HEK293T (cell line): Measurements from ENCODE around the gene UNC79.

Source experiments
- CTCF ChIA-PET: fragments of 350-600 bp; formaldehyde crosslinking; extraction: SDS; loops from one replicate; lab custom pipeline; 2021; ENCODE audit warnings: antibody characterized with exemption, inconsistent platforms; lab: Yijun Ruan, JAX
- POLR2A ChIA-PET: fragments of 350-600 bp; formaldehyde crosslinking; extraction: SDS; loops from one replicate; lab custom pipeline; 2020; ENCODE audit warnings: antibody characterized with exemption, inconsistent platforms; lab: Yijun Ruan, JAX
- DNase-seq: peaks from one replicate; pipeline ENCODE4 v3.0.0; 2012; ENCODE audit warnings: mixed read lengths; ENCODE audit errors: extremely low spot score
- ARNT ChIP-seq: fragments of 450-650 bp; IDR thresholded peaks from 2 replicates; pipeline ENCODE4 v1.6.1; 2017; ENCODE audit warnings: mild to moderate bottlenecking
- BHLHE40 ChIP-seq: fragments of 450-650 bp; IDR thresholded peaks from 2 replicates; pipeline ENCODE4 v1.6.1; 2016; ENCODE audit warnings: mild to moderate bottlenecking, moderate library complexity, borderline replicate concordance
- CTBP1 ChIP-seq: fragments of 450-650 bp; IDR thresholded peaks from 2 replicates; pipeline ENCODE4 v1.6.1; 2016; ENCODE audit warnings: borderline replicate concordance
- ELF4 ChIP-seq: fragments of 450-650 bp; IDR thresholded peaks from 2 replicates; pipeline ENCODE4 v1.6.1; 2017; ENCODE audit warnings: antibody characterized with exemption
- FOXA1 ChIP-seq: fragments of 450-650 bp; IDR thresholded peaks from 2 replicates; pipeline ENCODE4 v1.6.1; 2016; ENCODE audit warnings: mild to moderate bottlenecking
- FOXK2 ChIP-seq: fragments of 450-650 bp; IDR thresholded peaks from 2 replicates; pipeline ENCODE4 v1.6.1; 2016; ENCODE audit warnings: mild to moderate bottlenecking
- FOXM1 ChIP-seq: fragments of 450-650 bp; IDR thresholded peaks from 2 replicates; pipeline ENCODE4 v1.6.1; 2017; ENCODE audit warnings: mild to moderate bottlenecking, borderline replicate concordance
- HDGF ChIP-seq: fragments of 450-650 bp; IDR thresholded peaks from 2 replicates; pipeline ENCODE4 v1.6.1; 2017; ENCODE audit warnings: antibody characterized with exemption, borderline replicate concordance
- L3MBTL2 ChIP-seq: fragments of 450-650 bp; conservative IDR thresholded peaks from 2 replicates; pipeline ENCODE4 v1.6.1; 2016; ENCODE audit warnings: mild to moderate bottlenecking
- LEF1 ChIP-seq: fragments of 450-650 bp; IDR thresholded peaks from 2 replicates; pipeline ENCODE4 v1.6.1; 2017; ENCODE audit warnings: mild to moderate bottlenecking, borderline replicate concordance
- NFRKB ChIP-seq: fragments of 450-650 bp; IDR thresholded peaks from 2 replicates; pipeline ENCODE4 v1.6.1; 2016; ENCODE audit warnings: mild to moderate bottlenecking, moderate library complexity
- SP1 ChIP-seq: fragments of 450-650 bp; IDR thresholded peaks from 2 replicates; pipeline ENCODE4 v1.6.1; 2017
- SUZ12 ChIP-seq: fragments of 450-650 bp; IDR thresholded peaks from 2 replicates; pipeline ENCODE4 v1.6.1; 2016; ENCODE audit warnings: mild to moderate bottlenecking
- TARDBP ChIP-seq: fragments of 450-650 bp; IDR thresholded peaks from 2 replicates; pipeline ENCODE4 v1.6.1; 2016
- ZNF384 ChIP-seq: fragments of 450-650 bp; IDR thresholded peaks from 2 replicates; pipeline ENCODE4 v1.6.1; 2016
- TF ChIP-seq, protein P1 (sequence below): fragments of 450-650 bp; IDR thresholded peaks from 2 replicates; pipeline ENCODE4 v1.6.1; 2016

The UNC79 gene

DNA sequence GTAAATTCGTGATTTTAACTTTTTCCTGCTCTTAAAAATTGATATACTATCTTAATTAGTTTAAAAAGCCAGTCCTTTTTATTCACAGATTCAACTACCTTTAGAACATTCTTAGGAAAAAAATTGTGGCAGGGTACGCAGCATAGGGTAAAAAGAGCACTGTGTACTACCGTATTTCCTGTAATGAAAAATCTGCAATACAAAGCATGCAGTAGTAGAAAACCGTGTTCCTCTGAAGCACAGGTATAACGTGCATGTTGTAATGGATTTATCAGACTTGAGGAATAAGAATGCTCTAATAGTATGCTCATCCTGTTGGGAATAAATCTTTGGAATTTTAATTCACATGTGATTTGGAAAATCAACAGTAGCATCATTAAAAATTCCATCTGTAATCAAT, 140.5 kb downstream of the UNC79 start:
- CTCF ChIA-PET, result no interaction called here
- POLR2A ChIA-PET, result no interaction called here
- TF ChIP-seq CTBP1 (no peak), FOXK2 (no peak)
- no peak for DNase-seq

DNA sequence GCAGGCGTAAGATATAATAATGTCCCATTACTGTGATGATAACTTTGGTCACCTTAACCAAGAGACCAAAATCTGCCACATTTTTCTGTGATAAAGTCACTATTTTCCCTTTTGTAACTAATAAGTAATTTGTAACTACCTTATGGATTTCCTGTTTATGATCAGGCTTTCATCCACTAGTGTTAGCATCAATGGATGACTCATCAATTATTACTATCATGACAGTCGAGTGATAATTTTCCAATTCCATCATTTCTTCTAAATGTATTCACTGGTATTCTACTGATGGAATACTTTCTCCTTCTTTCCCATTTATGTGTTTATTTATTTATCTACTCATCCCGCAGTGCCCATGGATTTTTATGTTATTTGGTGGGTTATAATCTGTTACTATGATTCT, 148.4 kb downstream of the UNC79 start:
- DNase-seq, result no peak
- TF ChIP-seq ELF4, result no peak
- TF ChIP-seq, protein P1, sequence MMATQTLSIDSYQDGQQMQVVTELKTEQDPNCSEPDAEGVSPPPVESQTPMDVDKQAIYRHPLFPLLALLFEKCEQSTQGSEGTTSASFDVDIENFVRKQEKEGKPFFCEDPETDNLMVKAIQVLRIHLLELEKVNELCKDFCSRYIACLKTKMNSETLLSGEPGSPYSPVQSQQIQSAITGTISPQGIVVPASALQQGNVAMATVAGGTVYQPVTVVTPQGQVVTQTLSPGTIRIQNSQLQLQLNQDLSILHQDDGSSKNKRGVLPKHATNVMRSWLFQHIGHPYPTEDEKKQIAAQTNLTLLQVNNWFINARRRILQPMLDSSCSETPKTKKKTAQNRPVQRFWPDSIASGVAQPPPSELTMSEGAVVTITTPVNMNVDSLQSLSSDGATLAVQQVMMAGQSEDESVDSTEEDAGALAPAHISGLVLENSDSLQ, result no peak
- no peak for TF ChIP-seq TARDBP
- TF ChIP-seq L3MBTL2, result no peak
- no peak for TF ChIP-seq LEF1
- no peak for TF ChIP-seq SP1
- no peak for TF ChIP-seq NFRKB
- no peak for TF ChIP-seq FOXK2
- TF ChIP-seq ARNT, result no peak
- no peak for TF ChIP-seq ZNF384
- TF ChIP-seq SUZ12, result no peak
- no peak for TF ChIP-seq FOXA1
- TF ChIP-seq HDGF, result no peak
- CTCF ChIA-PET, result no interaction called here
- POLR2A ChIA-PET, result no interaction called here

DNA sequence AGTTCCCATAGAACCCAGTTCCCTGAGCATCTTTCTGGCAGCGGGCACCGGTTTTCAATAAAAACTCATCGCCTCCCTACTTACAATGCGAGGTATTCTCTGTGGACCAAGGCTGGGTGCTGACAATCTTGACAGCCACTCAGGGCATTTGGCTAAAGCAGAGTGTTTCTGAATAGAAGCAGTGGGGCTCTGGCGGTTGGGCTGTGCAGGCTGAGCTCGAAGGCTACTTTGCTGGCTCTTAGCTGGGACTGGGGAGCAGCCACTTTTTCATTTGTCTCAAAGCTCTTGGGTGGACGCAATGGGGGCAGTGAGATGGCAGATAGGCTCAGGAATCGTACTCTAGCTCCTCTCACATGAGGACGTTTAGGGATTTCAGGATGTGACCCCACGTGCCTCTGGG, 151.8 kb downstream of the UNC79 start:
- DNase-seq, result no peak
- TF ChIP-seq FOXA1, result no peak
- TF ChIP-seq, protein P1, result no peak
- no peak for TF ChIP-seq ARNT
- TF ChIP-seq BHLHE40, result no peak
- TF ChIP-seq ZNF384, result no peak
- no peak for TF ChIP-seq CTBP1
- no peak for TF ChIP-seq HDGF
- no peak for TF ChIP-seq TARDBP
- no peak for TF ChIP-seq LEF1
- no peak for TF ChIP-seq FOXK2
- TF ChIP-seq L3MBTL2, result no peak
- ChIA-PET POLR2A (no interaction called here), CTCF (no interaction called here)

DNA sequence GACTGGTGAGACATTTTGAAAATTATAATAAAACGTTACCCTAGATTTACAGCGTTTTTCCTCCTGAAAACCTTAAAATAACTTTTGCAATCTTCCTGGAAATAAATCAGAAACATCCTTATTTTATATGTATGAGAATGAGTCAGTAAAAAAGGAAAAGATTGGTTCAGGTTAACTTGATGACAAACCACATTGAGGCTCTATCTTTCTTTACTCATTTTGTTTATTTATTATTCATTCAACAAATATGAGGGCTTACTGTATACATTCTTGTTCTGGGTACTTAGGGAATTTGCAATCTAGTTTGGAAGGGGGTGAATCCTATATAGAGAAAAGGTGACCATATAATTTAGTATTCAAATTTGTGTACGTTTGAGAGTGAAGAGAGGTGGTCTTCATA, 156.6 kb downstream of the UNC79 start:
- ChIA-PET CTCF (no interaction called here), POLR2A (no interaction called here)
- DNase-seq, result no peak
- TF ChIP-seq SUZ12 (no peak), NFRKB (no peak), CTBP1 (no peak), LEF1 (no peak), L3MBTL2 (no peak), FOXA1 (no peak), ELF4 (no peak), BHLHE40 (no peak), ARNT (no peak), SP1 (no peak), FOXK2 (no peak), HDGF (no peak), ZNF384 (no peak), TARDBP (no peak), FOXM1 (no peak)
- TF ChIP-seq, protein P1, result no peak

DNA sequence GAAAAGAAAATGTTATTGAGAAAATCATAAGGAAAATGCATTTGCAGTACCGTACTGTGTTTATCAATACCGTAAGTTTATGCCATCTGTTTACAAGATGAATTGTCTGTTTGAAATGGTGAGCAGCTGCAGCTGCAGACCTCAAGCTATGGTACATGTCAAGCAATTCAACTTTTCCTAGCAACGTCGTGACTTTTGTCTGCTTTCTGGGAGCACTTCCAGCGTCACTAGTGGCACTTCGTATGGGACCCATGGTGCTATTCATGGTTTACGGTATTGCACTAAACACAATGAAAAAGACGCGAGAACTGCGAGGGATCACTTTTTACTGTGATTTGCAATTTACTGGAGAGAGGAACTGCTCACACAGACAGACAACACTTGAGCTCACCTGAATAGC, 160.8 kb downstream of the UNC79 start:
- no peak for TF ChIP-seq FOXM1
- no peak for TF ChIP-seq ZNF384
- no peak for TF ChIP-seq HDGF
- TF ChIP-seq FOXA1, result no peak
- no peak for TF ChIP-seq ARNT
- no peak for TF ChIP-seq NFRKB
- TF ChIP-seq ELF4, result no peak
- TF ChIP-seq SUZ12, result no peak
- TF ChIP-seq BHLHE40, result no peak
- no peak for TF ChIP-seq FOXK2
- TF ChIP-seq CTBP1, result no peak
- TF ChIP-seq SP1, result no peak
- TF ChIP-seq, protein P1, result no peak
- no peak for TF ChIP-seq TARDBP
- no peak for TF ChIP-seq L3MBTL2
- CTCF ChIA-PET, result no interaction called here
- no peak for DNase-seq
- POLR2A ChIA-PET, result no interaction called here

DNA sequence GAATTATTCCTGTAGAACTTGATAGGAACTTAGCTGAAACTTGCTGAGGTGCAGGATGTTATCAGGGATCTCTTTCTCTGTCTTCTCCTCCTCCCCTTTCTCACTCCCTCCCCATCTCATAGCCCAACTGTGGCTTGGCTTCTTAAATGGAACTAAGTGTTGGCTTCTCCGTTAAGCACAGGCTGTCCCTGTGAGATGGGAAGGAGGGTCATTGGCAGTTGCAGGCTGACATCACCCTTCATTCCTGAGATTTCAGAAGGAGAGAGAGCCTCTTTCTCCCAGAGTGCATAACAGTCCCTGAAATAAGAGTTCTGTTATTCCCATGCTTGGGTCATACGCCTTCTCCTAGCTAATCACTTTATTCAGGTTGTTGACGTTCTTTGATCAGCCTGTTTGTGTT, 162.0 kb downstream of the UNC79 start:
- DNase-seq, result no peak
- POLR2A ChIA-PET, result no interaction called here
- no peak for TF ChIP-seq NFRKB
- no peak for TF ChIP-seq LEF1
- TF ChIP-seq TARDBP, result no peak
- no peak for TF ChIP-seq SP1
- TF ChIP-seq, protein P1, result no peak
- no peak for TF ChIP-seq CTBP1
- no peak for TF ChIP-seq L3MBTL2
- no peak for TF ChIP-seq BHLHE40
- no peak for TF ChIP-seq FOXM1
- TF ChIP-seq HDGF, result no peak
- no peak for TF ChIP-seq SUZ12
- no peak for TF ChIP-seq ELF4
- TF ChIP-seq ZNF384, result no peak
- TF ChIP-seq FOXA1, result no peak
- no peak for TF ChIP-seq ARNT
- no peak for TF ChIP-seq FOXK2
- CTCF ChIA-PET, result no interaction called here
